Stimulated activated CD4-positive, alpha-beta T cell treated with anti-CD3 and anti-CD28 coated beads, TNF-alpha, amount 100 ng/mL, for 48 hours (primary cell): Measurements from ENCODE around the gene SHC3.

Experiments used
- DNase-seq, 3 donors: peaks; one replicate each; pipeline ENCODE4 v3.0.0-alpha.2; 2020; ENCODE audit warnings: low read depth in 3 of 3

SHC3 gene

GRCh38 chr9:88986776-88987175 lies 191.8 kb downstream of the SHC3 start:
- no peak for DNase-seq

GRCh38 chr9:88985616-88986015 lies 193.0 kb downstream of the SHC3 start:
- no peak for DNase-seq

- no peak for DNase-seq
Observed at GRCh38 chr9:88984543-88984883, 194.1 kb downstream of the SHC3 start.

GRCh38 chr9:88983865-88984542 lies 194.6 kb downstream of the SHC3 start:
- DNase-seq: no peak

GRCh38 chr9:88980740-88981203 lies 197.8 kb downstream of the SHC3 start:
- DNase-seq: no peak

GRCh38 chr9:88979791-88980190 lies 198.8 kb downstream of the SHC3 start:
- no peak for DNase-seq

- DNase-seq: no peak
Observed at GRCh38 chr9:88979021-88979420, 199.6 kb downstream of the SHC3 start.

GRCh38 chr9:88978034-88978433 lies 200.6 kb downstream of the SHC3 start:
- no peak for DNase-seq

GRCh38 chr9:88976890-88977257 lies 201.7 kb downstream of the SHC3 start:
- DNase-seq: no peak

GRCh38 chr9:88975966-88976889 lies 202.4 kb downstream of the SHC3 start:
- DNase-seq: no peak

GRCh38 chr9:88974641-88975040 lies 204.0 kb downstream of the SHC3 start:
- no peak for DNase-seq

GRCh38 chr9:88973281-88974045 lies 205.2 kb downstream of the SHC3 start:
- DNase-seq: no peak

GRCh38 chr9:88972401-88972800 lies 206.2 kb downstream of the SHC3 start:
- no peak for DNase-seq

- no peak for DNase-seq
Observed at GRCh38 chr9:88971131-88971960, 207.3 kb downstream of the SHC3 start.

- DNase-seq: no peak
Observed at GRCh38 chr9:88969646-88970373, 208.8 kb downstream of the SHC3 start.

- no peak for DNase-seq
Observed at GRCh38 chr9:88968799-88969198, 209.8 kb downstream of the SHC3 start.

GRCh38 chr9:88966894-88967676 lies 211.5 kb downstream of the SHC3 start:
- DNase-seq: no peak

- no peak for DNase-seq
Observed at GRCh38 chr9:88965473-88965872, 213.1 kb downstream of the SHC3 start.

- DNase-seq: no peak
Observed at GRCh38 chr9:88960632-88961031, 218.0 kb downstream of the SHC3 start.
